Neural progenitor cell (in vitro differentiated cells): ENCODE measurements around the gene LY86. TPM values are rescaled to one million over a fixed set of nuclear protein-coding genes. Genes with fewer than 3 reads are reported as not detected.

Experiments
- DNase-seq: peaks from one replicate; pipeline ENCODE4 v3.0.0-alpha.2; 2016; ENCODE audit warnings: low spot score
- H2AFZ ChIP-seq: fragments of 200-600 bp; sonication (generic); replicated peaks from 2 replicates; pipeline ENCODE4 v1.6.1; 2016; ENCODE audit warnings: antibody characterized with exemption
- H3F3A ChIP-seq: fragments of 200-600 bp; sonication (generic); 2 replicates; pipeline ENCODE4 v1.6.1; 2016; ENCODE audit warnings: antibody characterized with exemption, low read depth
- H3K27ac ChIP-seq: fragments of 200-600 bp; sonication (generic); 2 replicates; pipeline ENCODE4 v1.5.1; 2016; ENCODE audit warnings: mild to moderate bottlenecking
- H3K27me3 ChIP-seq: fragments of 200-600 bp; sonication (generic); 2 replicates; pipeline ENCODE4 v1.6.1; 2016; ENCODE audit warnings: mild to moderate bottlenecking, moderate library complexity
- H3K36me3 ChIP-seq: fragments of 200-600 bp; sonication (generic); 2 replicates; pipeline ENCODE4 v1.5.1; 2016
- H3K4me1 ChIP-seq: fragments of 200-600 bp; sonication (generic); 2 replicates; pipeline ENCODE4 v1.6.1; 2016; ENCODE audit warnings: mixed run types
- H3K4me2 ChIP-seq: fragments of 200-600 bp; sonication (generic); 2 replicates; pipeline ENCODE4 v1.6.1; 2016
- H3K4me3 ChIP-seq: fragments of 200-600 bp; sonication (generic); 2 replicates; pipeline ENCODE4 v1.5.1; 2016
- H3K79me2 ChIP-seq: fragments of 200-600 bp; sonication (generic); 2 replicates; pipeline ENCODE4 v1.6.1; 2016; ENCODE audit warnings: low read depth
- H3K9ac ChIP-seq: fragments of 200-600 bp; sonication (generic); 2 replicates; pipeline ENCODE4 v1.6.1; 2016
- H3K9me3 ChIP-seq: fragments of 200-600 bp; sonication (generic); 2 replicates; pipeline ENCODE4 v1.5.1; 2016; ENCODE audit warnings: low read depth
- H4K20me1 ChIP-seq: fragments of 200-600 bp; sonication (generic); 2 replicates; pipeline ENCODE4 v1.6.1; 2016; ENCODE audit warnings: low read depth
- H3K27ac Mint-ChIP-seq: 3 replicates; pipeline ENCODE4 v1.8.0; 2021; ENCODE audit warnings: mixed read lengths
- H3K27me3 Mint-ChIP-seq: 2 replicates; pipeline ENCODE4 v1.8.0; 2022; ENCODE audit warnings: low read depth, mild to moderate bottlenecking, inconsistent platforms, moderate library complexity, mixed read lengths; ENCODE audit not compliant: insufficient read depth
- H3K36me3 Mint-ChIP-seq: 3 replicates; pipeline ENCODE4 v1.8.0; 2021; ENCODE audit warnings: mixed read lengths
- H3K4me1 Mint-ChIP-seq: 3 replicates; pipeline ENCODE4 v1.8.0; 2021; ENCODE audit warnings: mixed read lengths
- H3K4me3 Mint-ChIP-seq: 3 replicates; pipeline ENCODE4 v1.8.0; 2021; ENCODE audit warnings: mild to moderate bottlenecking, moderate library complexity, mixed read lengths
- H3K9me3 Mint-ChIP-seq: 3 replicates; pipeline ENCODE4 v1.8.0; 2020; ENCODE audit warnings: mixed read lengths
- EZH2 ChIP-seq: fragments of 200-600 bp; sonication (generic); IDR thresholded peaks from 2 replicates; pipeline ENCODE4 v1.6.1; 2017; ENCODE audit warnings: antibody characterized with exemption, mild to moderate bottlenecking, moderate library complexity
- EZH2phosphoT487 ChIP-seq: fragments of 200-600 bp; sonication (generic); IDR thresholded peaks from 2 replicates; pipeline ENCODE4 v1.6.1; 2017; ENCODE audit warnings: antibody characterized with exemption
- total RNA-seq: library from RNA; depleted of rRNA; stranded (reverse); fragments of >200 nt; gene quantifications from 2 replicates; pipeline ENCODE4 v1.2.3, GENCODE V29; 2015; ENCODE audit warnings: low replicate concordance
- TF ChIP-seq, protein P1 (sequence below): fragments of 200-600 bp; sonication (generic); IDR thresholded peaks from 2 replicates; pipeline ENCODE4 v1.5.1; 2017; ENCODE audit warnings: antibody characterized with exemption, mild to moderate bottlenecking

LY86 gene
- total RNA-seq, 1 donor from 2014 or later: not detected

DNA sequence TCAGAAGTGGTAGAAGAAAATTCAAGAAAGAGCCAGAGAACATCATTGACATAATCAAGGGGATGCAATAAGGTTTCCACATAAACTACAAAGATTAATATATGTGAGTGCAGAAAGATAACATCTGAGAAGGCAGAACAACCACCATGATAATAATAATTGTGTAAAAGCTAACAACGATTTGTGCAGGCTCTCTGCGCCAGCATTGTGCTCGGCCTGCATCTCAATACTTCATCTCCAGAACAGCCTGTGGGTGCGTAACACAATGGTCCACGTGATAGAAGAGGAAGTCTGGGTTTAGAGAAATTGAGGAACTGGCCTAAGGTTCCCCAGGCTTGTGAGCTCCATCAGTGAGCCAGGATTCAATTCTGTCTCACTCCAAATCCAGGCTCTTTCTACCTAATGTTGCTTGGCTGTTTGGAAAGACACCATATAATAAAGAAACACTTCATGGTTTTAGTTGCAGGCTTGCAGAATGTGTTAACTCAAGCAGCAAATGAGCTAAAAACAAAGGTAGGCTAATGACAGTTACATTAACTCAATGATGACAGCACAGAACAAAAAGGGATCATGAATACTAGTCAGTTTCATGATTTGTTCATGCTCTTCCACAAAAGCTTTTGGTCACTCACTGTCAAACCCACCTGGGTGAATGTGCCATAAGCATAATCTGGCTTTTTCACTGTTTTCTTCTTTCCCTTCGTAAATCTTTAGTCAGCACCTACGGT lies 71.2 kb downstream of the LY86 start:
- H3F3A ChIP-seq: no peaks in the 10 kb centered on the region
- H3K36me3 Mint-ChIP-seq: no peaks in the 10 kb centered on the region
- no peaks in the 10 kb centered on the region for H3K27me3 ChIP-seq

DNA sequence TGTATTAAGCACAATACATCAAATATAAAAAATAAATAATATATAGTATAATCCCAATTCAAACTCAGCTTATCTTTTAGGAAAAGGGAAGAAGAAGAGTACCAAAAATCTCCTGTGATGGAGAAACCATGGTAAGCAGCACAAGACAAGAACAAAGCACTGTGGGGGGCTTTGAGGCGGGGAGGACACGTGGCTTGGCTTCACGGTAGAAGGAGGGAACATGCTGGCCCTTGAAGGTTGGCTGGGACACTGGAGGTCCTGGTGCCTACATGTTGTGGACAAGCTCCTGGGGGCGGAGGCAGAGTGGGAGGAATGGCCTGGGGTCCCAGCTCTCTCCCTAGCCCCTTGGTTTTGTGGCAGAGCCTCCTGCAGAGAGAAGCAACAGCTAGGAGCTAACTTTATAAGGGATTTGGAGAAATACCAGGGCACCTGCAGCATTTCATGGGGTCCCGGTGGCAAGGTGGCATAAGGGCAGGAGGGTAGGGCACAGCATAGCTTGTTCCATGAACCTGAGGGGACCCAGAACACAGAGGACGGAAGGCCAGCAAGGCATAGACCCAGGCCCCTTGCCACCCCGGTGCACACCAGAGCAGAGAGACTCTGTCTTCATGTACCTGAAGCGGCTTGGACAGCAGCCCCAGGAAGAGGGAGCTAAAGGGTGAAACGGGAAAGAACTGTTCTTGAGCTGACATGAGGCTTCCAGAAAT lies 72.0 kb downstream of the LY86 start:
- Mint-ChIP-seq H3K9me3 (no peaks in the 10 kb centered on the region), H3K4me3 (no peak overlapping the region), H3K27ac (peak overlapping the region; percentile 18), H3K4me1 (peaks cover 18% of the 10 kb centered on the region), H3K36me3 (no peaks in the 10 kb centered on the region), H3K27me3 (peaks cover 7% of the 10 kb centered on the region)
- no peaks in the 10 kb centered on the region for H3K36me3 ChIP-seq
- H3K79me2 ChIP-seq: no peaks in the 10 kb centered on the region
- H3K4me3 ChIP-seq: no peak overlapping the region
- peaks cover 5% of the 10 kb centered on the region for H3F3A ChIP-seq
- peaks cover 4% of the 10 kb centered on the region for H3K4me1 ChIP-seq
- no peak overlapping the region for H2AFZ ChIP-seq
- DNase-seq: no peak
- no peak overlapping the region for H3K27ac ChIP-seq
- H4K20me1 ChIP-seq: no peaks in the 10 kb centered on the region
- no peaks in the 10 kb centered on the region for H3K9me3 ChIP-seq
- no peaks in the 10 kb centered on the region for H3K27me3 ChIP-seq
- H3K9ac ChIP-seq: no peak overlapping the region
- TF ChIP-seq EZH2 (no peak), EZH2phosphoT487 (no peak)
- TF ChIP-seq, protein P1, sequence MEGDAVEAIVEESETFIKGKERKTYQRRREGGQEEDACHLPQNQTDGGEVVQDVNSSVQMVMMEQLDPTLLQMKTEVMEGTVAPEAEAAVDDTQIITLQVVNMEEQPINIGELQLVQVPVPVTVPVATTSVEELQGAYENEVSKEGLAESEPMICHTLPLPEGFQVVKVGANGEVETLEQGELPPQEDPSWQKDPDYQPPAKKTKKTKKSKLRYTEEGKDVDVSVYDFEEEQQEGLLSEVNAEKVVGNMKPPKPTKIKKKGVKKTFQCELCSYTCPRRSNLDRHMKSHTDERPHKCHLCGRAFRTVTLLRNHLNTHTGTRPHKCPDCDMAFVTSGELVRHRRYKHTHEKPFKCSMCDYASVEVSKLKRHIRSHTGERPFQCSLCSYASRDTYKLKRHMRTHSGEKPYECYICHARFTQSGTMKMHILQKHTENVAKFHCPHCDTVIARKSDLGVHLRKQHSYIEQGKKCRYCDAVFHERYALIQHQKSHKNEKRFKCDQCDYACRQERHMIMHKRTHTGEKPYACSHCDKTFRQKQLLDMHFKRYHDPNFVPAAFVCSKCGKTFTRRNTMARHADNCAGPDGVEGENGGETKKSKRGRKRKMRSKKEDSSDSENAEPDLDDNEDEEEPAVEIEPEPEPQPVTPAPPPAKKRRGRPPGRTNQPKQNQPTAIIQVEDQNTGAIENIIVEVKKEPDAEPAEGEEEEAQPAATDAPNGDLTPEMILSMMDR: no peak
- H3K4me2 ChIP-seq: no peak overlapping the region

More for the DNA sequence above, 71.2 kb downstream of the LY86 start:
- H3K36me3 ChIP-seq: no peaks in the 10 kb centered on the region
- Mint-ChIP-seq H3K27ac (no peak overlapping the region), H3K27me3 (peaks cover 10% of the 10 kb centered on the region), H3K4me1 (peaks cover 21% of the 10 kb centered on the region), H3K4me3 (no peak overlapping the region), H3K9me3 (no peaks in the 10 kb centered on the region)
- no peaks in the 10 kb centered on the region for H4K20me1 ChIP-seq
- no peaks in the 10 kb centered on the region for H3K9me3 ChIP-seq
- no peak overlapping the region for H3K4me2 ChIP-seq
- H3K4me3 ChIP-seq: no peak overlapping the region
- no peaks in the 10 kb centered on the region for H3K79me2 ChIP-seq
- H3K4me1 ChIP-seq: no peaks in the 10 kb centered on the region
- TF ChIP-seq EZH2phosphoT487: no peak
- TF ChIP-seq, protein P1: no peak
- no peak for TF ChIP-seq EZH2
- no peak overlapping the region for H3K27ac ChIP-seq
- H3K9ac ChIP-seq: no peak overlapping the region
- DNase-seq: no peak
- no peak overlapping the region for H2AFZ ChIP-seq

DNA sequence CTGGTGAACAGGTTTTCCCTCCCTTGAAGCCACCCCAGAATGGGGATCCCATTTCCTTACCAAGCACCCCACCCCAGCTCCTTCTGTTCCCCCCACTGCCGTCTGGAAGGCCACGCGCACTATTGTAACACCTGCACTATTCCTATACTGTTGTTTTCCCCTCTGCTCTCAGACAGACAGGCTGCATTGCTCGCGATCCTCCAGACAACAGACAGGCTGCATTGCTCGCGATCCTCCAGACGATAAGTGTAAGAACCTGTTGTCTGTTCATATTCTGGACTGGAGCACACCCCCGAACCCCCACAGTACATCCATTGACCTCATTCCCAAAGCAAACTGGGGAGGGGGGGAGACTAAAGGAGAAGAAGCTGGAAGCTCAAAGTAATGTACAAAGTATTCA lies 72.7 kb downstream of the LY86 start:
- Histone ChIP-seq H2AFZ (no peak overlapping the region), H3K36me3 (no peaks in the 10 kb centered on the region), H3K4me1 (peaks cover 10% of the 10 kb centered on the region), H4K20me1 (no peaks in the 10 kb centered on the region), H3K9me3 (no peaks in the 10 kb centered on the region), H3K79me2 (no peaks in the 10 kb centered on the region), H3K27ac (no peak overlapping the region), H3K27me3 (no peaks in the 10 kb centered on the region), H3K9ac (no peak overlapping the region), H3F3A (peaks cover 9% of the 10 kb centered on the region), H3K4me2 (no peak overlapping the region), H3K4me3 (no peak overlapping the region)
- Mint-ChIP-seq H3K9me3 (no peaks in the 10 kb centered on the region), H3K27me3 (peaks cover 7% of the 10 kb centered on the region), H3K36me3 (no peaks in the 10 kb centered on the region), H3K27ac (no peak overlapping the region), H3K4me1 (peaks cover 20% of the 10 kb centered on the region), H3K4me3 (no peak overlapping the region)
- DNase-seq: no peak
- TF ChIP-seq, protein P1: no peak
- TF ChIP-seq EZH2phosphoT487 (no peak), EZH2 (no peak)
